ENCODE measurements around the gene ZNF641. TPM values are rescaled to one million over a fixed set of nuclear protein-coding genes. Genes with fewer than 3 reads are reported as not detected.

ZNF641 gene
- total RNA-seq, 1 experiment from 2014 or later, result 8.3 TPM

DNA sequence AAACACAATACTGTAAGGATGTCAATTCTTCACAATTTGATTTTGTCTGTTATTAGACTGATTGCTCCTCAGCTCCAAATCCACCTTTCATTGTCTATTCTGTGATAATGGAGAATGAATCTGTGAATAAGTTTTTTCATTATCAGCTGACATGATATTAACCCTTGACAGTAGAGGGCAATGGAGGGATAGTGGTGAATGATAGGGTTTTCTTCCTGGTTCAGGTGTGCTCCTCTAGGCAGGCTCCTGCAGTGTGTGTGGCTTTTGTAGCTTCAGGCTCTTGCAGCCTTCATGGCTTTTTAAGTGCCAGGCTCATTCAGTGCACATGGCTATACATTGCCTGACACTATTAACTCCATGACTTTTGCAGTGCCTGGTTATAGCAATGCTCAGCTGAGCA, 23.4 kb upstream of the ZNF641 start:
- no peaks in the 10 kb centered on the region for H3K4me1 Mint-ChIP-seq
- POLR2A ChIA-PET, result no interaction called here

DNA sequence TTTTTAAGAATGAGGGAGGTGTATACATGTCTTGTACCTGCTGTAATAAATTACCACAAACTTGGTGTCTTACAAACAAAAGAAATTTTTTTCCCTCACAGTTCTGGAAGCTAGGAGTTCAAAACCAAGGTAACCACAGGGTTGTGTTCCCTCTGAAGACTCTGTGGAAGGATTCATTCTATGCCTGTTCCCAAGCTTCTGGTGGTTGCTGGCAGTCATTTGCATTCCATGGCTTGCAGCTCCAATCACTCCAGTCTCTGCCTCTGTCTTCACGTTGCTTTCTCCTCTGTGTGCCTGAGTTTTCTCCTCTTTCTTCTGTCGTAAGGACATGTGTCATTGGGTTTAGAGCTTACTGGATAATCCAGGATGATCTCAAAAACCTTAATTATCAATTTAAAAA, 15.4 kb upstream of the ZNF641 start:
- H3K27ac Mint-ChIP-seq, result no peak overlapping the region
- ChIA-PET CTCF (interaction anchor here (0.6 to 1.4 kb wide), 4 partner anchors 76 to 380 kb away, joined by 3 to 6 read pairs (median 3); no protein-coding TSS in a partner anchor), POLR2A (no interaction called here)
- H3K9me3 Mint-ChIP-seq, result no peaks in the 10 kb centered on the region
- peaks cover 13% of the 10 kb centered on the region for H3K27me3 Mint-ChIP-seq (ENCODE audit: low read depth)
- no peaks in the 10 kb centered on the region for H3K36me3 Mint-ChIP-seq
- ATAC-seq, result peak; percentile 51
- no peaks in the 10 kb centered on the region for H3K4me1 Mint-ChIP-seq
- DNase-seq (ENCODE audit: low spot score), result no peak
- H3K4me3 Mint-ChIP-seq, result no peak overlapping the region
- no peak for TF ChIP-seq ZNF396 (CRISPR knock-in tag; IDR thresholded peaks at IDR 0.05; ENCODE audit: borderline replicate concordance)
- TF ChIP-seq GABPB1 (CRISPR knock-in tag; IDR thresholded peaks at IDR 0.05), result no peak
- TF ChIP-seq, protein P1, sequence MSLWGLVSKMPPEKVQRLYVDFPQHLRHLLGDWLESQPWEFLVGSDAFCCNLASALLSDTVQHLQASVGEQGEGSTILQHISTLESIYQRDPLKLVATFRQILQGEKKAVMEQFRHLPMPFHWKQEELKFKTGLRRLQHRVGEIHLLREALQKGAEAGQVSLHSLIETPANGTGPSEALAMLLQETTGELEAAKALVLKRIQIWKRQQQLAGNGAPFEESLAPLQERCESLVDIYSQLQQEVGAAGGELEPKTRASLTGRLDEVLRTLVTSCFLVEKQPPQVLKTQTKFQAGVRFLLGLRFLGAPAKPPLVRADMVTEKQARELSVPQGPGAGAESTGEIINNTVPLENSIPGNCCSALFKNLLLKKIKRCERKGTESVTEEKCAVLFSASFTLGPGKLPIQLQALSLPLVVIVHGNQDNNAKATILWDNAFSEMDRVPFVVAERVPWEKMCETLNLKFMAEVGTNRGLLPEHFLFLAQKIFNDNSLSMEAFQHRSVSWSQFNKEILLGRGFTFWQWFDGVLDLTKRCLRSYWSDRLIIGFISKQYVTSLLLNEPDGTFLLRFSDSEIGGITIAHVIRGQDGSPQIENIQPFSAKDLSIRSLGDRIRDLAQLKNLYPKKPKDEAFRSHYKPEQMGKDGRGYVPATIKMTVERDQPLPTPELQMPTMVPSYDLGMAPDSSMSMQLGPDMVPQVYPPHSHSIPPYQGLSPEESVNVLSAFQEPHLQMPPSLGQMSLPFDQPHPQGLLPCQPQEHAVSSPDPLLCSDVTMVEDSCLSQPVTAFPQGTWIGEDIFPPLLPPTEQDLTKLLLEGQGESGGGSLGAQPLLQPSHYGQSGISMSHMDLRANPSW (CRISPR knock-in tag; conservative IDR thresholded peaks at IDR 0.05; ENCODE audit: low read depth), result no peak
- no peak for TF ChIP-seq ZNF416 (CRISPR knock-in tag; IDR thresholded peaks at IDR 0.05)
- TF ChIP-seq CBFB (CRISPR knock-in tag; IDR thresholded peaks at IDR 0.05; ENCODE audit: low read depth), result no peak
- TF ChIP-seq, protein P2, sequence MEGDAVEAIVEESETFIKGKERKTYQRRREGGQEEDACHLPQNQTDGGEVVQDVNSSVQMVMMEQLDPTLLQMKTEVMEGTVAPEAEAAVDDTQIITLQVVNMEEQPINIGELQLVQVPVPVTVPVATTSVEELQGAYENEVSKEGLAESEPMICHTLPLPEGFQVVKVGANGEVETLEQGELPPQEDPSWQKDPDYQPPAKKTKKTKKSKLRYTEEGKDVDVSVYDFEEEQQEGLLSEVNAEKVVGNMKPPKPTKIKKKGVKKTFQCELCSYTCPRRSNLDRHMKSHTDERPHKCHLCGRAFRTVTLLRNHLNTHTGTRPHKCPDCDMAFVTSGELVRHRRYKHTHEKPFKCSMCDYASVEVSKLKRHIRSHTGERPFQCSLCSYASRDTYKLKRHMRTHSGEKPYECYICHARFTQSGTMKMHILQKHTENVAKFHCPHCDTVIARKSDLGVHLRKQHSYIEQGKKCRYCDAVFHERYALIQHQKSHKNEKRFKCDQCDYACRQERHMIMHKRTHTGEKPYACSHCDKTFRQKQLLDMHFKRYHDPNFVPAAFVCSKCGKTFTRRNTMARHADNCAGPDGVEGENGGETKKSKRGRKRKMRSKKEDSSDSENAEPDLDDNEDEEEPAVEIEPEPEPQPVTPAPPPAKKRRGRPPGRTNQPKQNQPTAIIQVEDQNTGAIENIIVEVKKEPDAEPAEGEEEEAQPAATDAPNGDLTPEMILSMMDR (IDR thresholded peaks at IDR 0.05), result no peak
- TF ChIP-seq, protein P3, sequence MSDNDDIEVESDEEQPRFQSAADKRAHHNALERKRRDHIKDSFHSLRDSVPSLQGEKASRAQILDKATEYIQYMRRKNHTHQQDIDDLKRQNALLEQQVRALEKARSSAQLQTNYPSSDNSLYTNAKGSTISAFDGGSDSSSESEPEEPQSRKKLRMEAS (CRISPR knock-in tag; IDR thresholded peaks at IDR 0.05), result no peak
- no peak for TF ChIP-seq ZBTB21 (CRISPR knock-in tag; IDR thresholded peaks at IDR 0.05; ENCODE audit: borderline replicate concordance)

More for the DNA sequence above, 23.4 kb upstream of the ZNF641 start:
- no peak overlapping the region for H3K27ac Mint-ChIP-seq
- no peak overlapping the region for H3K4me3 Mint-ChIP-seq
- ATAC-seq (peak; percentile 48; the same call in 1 of the 2 replicates), DNase-seq (ENCODE audit: low spot score) (no peak)
- H3K27me3 Mint-ChIP-seq (ENCODE audit: low read depth), result peaks cover 35% of the 10 kb centered on the region
- TF ChIP-seq, protein P4, sequence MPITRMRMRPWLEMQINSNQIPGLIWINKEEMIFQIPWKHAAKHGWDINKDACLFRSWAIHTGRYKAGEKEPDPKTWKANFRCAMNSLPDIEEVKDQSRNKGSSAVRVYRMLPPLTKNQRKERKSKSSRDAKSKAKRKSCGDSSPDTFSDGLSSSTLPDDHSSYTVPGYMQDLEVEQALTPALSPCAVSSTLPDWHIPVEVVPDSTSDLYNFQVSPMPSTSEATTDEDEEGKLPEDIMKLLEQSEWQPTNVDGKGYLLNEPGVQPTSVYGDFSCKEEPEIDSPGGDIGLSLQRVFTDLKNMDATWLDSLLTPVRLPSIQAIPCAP (CRISPR knock-in tag; IDR thresholded peaks at IDR 0.05), result no peak
- TF ChIP-seq, protein P5, sequence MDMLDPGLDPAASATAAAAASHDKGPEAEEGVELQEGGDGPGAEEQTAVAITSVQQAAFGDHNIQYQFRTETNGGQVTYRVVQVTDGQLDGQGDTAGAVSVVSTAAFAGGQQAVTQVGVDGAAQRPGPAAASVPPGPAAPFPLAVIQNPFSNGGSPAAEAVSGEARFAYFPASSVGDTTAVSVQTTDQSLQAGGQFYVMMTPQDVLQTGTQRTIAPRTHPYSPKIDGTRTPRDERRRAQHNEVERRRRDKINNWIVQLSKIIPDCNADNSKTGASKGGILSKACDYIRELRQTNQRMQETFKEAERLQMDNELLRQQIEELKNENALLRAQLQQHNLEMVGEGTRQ (CRISPR knock-in tag; IDR thresholded peaks at IDR 0.05), result no peak
- no peak for TF ChIP-seq FOXJ3 (CRISPR knock-in tag; IDR thresholded peaks at IDR 0.05; ENCODE audit: borderline replicate concordance)
- TF ChIP-seq, protein P6, sequence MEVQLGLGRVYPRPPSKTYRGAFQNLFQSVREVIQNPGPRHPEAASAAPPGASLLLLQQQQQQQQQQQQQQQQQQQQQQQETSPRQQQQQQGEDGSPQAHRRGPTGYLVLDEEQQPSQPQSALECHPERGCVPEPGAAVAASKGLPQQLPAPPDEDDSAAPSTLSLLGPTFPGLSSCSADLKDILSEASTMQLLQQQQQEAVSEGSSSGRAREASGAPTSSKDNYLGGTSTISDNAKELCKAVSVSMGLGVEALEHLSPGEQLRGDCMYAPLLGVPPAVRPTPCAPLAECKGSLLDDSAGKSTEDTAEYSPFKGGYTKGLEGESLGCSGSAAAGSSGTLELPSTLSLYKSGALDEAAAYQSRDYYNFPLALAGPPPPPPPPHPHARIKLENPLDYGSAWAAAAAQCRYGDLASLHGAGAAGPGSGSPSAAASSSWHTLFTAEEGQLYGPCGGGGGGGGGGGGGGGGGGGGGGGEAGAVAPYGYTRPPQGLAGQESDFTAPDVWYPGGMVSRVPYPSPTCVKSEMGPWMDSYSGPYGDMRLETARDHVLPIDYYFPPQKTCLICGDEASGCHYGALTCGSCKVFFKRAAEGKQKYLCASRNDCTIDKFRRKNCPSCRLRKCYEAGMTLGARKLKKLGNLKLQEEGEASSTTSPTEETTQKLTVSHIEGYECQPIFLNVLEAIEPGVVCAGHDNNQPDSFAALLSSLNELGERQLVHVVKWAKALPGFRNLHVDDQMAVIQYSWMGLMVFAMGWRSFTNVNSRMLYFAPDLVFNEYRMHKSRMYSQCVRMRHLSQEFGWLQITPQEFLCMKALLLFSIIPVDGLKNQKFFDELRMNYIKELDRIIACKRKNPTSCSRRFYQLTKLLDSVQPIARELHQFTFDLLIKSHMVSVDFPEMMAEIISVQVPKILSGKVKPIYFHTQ (CRISPR knock-in tag; IDR thresholded peaks at IDR 0.05), result no peak
- TF ChIP-seq NFATC4 (CRISPR knock-in tag; IDR thresholded peaks at IDR 0.05), result no peak
- TF ChIP-seq, protein P7, sequence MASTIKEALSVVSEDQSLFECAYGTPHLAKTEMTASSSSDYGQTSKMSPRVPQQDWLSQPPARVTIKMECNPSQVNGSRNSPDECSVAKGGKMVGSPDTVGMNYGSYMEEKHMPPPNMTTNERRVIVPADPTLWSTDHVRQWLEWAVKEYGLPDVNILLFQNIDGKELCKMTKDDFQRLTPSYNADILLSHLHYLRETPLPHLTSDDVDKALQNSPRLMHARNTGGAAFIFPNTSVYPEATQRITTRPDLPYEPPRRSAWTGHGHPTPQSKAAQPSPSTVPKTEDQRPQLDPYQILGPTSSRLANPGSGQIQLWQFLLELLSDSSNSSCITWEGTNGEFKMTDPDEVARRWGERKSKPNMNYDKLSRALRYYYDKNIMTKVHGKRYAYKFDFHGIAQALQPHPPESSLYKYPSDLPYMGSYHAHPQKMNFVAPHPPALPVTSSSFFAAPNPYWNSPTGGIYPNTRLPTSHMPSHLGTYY (CRISPR knock-in tag; IDR thresholded peaks at IDR 0.05), result no peak
- TF ChIP-seq, protein P8, sequence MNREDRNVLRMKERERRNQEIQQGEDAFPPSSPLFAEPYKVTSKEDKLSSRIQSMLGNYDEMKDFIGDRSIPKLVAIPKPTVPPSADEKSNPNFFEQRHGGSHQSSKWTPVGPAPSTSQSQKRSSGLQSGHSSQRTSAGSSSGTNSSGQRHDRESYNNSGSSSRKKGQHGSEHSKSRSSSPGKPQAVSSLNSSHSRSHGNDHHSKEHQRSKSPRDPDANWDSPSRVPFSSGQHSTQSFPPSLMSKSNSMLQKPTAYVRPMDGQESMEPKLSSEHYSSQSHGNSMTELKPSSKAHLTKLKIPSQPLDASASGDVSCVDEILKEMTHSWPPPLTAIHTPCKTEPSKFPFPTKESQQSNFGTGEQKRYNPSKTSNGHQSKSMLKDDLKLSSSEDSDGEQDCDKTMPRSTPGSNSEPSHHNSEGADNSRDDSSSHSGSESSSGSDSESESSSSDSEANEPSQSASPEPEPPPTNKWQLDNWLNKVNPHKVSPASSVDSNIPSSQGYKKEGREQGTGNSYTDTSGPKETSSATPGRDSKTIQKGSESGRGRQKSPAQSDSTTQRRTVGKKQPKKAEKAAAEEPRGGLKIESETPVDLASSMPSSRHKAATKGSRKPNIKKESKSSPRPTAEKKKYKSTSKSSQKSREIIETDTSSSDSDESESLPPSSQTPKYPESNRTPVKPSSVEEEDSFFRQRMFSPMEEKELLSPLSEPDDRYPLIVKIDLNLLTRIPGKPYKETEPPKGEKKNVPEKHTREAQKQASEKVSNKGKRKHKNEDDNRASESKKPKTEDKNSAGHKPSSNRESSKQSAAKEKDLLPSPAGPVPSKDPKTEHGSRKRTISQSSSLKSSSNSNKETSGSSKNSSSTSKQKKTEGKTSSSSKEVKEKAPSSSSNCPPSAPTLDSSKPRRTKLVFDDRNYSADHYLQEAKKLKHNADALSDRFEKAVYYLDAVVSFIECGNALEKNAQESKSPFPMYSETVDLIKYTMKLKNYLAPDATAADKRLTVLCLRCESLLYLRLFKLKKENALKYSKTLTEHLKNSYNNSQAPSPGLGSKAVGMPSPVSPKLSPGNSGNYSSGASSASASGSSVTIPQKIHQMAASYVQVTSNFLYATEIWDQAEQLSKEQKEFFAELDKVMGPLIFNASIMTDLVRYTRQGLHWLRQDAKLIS (CRISPR knock-in tag; IDR thresholded peaks at IDR 0.05; ENCODE audit: borderline replicate concordance), result no peak
- H3K36me3 Mint-ChIP-seq, result no peaks in the 10 kb centered on the region
- H3K9me3 Mint-ChIP-seq, result no peaks in the 10 kb centered on the region
- CTCF ChIA-PET, result interaction anchor here (0.8 to 0.9 kb wide), 2 partner anchors 68 to 244 kb away, joined by 3 to 4 read pairs; no protein-coding TSS in a partner anchor
